GM19467 (cell line): Measurements from ENCODE around the gene DDIT4L.
"Not testable (repeated sequence)": the region's sequence is repeated elsewhere in the genome, so short reads cannot be mapped to it uniquely, and the experiment has no call there.

Experiments
- ATAC-seq: cut with Tn5 transposase; IDR thresholded peaks from one replicate; pipeline ENCODE4 v1.9.1; 2021; ENCODE audit warnings: mild to moderate bottlenecking, moderate library complexity; ENCODE audit not compliant: unreplicated experiment

Gene DDIT4L

DNA sequence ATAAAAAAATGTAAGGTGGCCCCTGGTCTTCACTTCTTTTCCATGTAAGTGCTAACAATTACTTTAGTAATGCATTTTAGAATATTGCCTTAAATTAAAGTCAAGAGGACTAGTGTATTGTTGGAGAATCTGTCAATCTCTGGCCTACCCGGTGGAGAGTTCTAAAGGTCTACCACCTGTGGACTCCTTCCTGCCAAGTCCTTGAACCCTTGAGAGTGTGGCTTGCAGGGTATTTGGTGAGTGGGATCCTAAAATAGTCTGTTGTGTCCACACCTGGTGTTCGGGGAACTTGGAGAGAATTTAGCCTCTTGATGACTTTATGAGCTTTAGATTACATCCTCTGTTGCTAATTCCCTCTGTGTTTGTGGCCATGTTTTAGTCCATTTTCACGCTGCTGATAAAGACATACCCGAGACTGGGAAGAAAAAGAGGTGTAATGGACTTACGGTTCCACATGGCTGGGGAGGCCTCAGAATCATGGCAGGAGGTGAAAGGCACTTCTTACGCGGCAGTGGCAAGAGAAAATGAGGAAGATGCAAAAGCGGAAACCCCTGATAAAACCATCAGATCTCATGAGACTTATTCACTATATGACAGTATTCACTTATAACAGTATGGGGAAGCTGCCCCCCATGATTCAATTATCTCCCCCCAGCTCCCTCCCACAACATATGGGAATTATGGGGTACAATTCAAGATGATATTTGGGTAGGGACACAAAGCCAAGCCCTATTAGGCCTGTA lies 23.8 kb downstream of the DDIT4L start:
- no peak for ATAC-seq

DNA sequence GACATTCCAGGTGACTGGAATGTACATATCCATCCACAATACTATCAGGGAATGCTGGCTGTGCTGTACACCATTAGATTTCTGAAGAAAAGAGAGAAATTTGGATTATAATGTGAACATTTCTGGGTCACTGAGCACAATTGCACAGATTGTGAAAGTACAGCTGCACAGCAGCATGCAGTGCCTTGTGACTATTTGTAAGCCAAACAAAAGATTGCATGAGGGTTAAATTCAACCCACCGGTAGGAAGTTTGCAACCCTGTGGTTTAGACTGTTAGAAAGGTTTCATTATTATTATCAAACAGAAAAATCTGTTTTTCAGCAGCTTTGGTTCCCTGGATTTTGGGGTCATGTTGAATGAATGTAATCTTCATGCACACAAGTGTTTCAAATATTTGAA lies 24.5 kb downstream of the DDIT4L start:
- no peak for ATAC-seq

DNA sequence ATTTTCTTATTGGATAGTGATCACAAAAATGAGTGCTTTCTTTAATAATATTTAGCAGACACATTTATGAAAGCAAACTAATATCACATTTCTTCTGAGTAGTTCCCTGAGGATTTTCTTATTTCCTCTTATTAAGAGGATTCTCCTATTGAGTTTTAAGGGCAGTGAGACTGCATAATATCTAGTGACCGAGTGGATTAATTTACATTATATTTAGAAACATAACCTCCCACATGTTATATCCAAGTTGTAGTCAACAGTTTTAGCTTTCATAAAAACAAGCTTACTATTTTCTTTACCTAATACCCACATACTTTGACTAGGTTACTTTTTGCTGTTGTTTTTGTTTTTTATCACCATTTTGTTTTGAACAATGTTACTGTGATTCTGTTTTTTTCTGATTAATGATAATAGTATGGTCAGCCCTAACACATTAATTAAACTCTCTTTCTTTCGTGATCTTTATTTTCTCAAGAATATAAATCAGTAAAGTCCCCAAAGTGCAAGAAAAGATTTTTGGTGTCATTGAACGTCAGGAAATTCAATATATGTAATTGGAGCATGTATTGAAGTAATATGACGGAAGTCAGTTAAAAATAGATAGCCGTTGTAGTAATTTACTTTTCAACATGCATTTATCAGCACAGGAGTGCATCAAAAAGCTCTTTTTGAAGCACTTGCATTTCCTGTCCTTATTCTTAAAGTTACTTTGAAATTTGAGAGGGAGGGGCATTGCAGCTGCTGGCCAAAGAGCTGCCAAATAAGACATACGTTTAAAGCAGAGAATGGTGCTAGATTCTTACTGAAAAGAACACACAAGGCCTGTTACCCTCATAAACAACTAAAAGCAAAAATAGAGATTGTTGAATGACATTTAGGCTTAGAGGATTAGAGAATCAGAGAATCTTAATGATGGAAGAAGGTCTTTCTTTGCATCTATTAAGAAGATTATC lies 25.2 kb downstream of the DDIT4L start:
- ATAC-seq, result no peak

DNA sequence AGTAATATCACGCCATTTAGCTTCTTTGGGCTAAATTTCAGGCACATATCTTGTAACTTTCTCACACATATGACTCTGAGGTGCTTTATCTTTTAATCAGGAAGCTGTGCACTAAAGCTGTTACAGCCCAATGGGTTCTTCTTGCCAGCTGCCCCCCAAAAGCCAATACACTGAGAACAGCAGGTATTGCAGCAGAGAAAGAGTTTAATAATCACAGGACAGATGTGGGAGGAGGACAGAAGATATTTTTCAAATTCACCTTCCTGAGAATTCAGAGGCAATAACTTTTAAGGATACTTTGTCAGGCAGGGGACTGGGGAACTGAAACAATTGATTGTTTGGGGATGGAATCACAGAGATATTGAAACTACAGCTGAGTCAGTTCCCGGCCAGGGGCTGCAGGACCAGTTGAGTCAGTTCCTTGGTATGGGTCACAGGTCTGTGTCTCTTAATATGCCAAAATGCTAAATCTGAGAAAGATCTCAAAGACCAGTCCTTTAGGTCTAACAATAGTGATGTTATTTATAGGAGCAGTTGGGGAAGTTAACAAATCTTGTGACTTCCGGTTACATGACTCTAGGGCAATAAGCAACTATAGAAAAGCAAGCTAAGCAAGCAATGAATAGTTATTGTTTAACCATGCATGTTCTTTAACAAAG lies 28.1 kb downstream of the DDIT4L start:
- ATAC-seq, result no peak

DNA sequence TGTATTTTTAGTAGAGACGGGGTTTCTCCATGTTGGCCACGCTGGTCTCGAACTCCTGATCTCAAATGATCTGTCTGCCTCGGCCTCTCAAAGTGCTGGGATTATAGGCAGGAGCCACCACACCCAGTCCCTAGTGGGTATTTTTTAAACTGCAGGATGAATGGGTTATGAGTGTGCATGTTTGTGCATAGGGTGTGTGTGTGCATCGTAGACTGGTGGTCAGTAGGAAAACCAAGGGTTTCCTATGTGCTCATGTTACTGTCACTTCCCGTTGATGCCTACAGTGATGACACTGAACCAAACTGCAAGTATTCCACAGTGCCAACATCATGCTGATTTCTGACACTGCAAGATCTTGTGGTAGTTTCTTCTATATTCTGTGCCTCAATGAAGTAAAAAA lies 41.1 kb downstream of the DDIT4L start:
- no peak for ATAC-seq

DNA sequence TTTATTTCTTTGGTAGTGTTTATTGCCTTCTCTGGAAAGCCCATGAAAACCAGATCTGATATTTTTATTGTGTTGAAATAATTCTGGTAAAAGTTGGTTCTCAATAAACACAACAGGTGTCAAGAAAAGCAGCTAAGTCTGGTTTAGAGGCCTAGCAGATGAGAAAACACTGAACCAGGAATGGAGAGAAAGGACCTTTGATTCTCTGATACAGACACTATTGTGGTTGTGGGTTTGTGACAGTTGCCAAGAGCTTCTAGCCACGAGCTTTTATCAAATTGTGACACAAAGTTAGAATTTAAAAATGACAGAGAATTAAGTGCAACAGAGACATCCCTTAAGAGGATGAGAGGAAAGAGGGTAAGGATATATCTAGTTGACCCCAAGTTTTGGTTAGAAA lies 42.6 kb downstream of the DDIT4L start:
- peak; percentile 22 for ATAC-seq

DNA sequence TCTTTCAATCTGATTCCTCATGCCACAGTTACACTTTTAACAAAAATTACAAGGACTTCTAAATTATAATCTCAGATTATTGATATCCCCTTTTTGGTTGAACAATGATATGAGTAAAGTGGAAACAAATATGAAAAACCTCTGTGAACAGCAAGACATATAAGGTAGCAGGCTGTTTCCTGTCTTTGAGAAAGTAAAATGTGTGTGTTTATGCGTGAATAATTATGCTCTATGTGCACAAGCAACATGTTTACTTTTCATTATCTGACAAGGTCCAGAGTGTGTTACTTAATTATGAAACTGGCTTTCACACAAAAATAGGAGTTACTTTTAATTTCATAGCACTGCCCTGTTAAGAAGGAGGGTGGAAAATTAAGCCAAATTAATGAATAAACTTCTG lies 43.1 kb downstream of the DDIT4L start:
- peak; percentile 52 for ATAC-seq

DNA sequence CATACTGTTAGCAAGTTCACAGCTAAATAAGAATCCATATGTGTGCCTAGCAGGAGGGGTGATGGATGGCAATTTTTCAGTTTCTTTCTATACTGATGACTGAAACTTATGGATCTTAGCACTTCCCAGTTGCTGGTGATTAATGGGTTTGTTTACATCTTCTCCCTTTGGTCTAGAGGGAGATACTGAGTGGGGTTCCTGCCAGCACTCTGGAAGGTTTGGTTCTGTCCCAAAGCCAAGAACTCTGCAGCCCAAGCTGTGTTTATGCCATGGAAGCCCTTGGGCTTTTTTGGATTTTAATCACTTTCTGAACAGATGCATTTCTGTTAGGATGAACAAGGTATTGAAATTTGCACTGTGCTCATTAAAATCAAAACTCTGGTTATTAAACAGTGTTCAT lies 43.5 kb downstream of the DDIT4L start:
- ATAC-seq, result no peak

DNA sequence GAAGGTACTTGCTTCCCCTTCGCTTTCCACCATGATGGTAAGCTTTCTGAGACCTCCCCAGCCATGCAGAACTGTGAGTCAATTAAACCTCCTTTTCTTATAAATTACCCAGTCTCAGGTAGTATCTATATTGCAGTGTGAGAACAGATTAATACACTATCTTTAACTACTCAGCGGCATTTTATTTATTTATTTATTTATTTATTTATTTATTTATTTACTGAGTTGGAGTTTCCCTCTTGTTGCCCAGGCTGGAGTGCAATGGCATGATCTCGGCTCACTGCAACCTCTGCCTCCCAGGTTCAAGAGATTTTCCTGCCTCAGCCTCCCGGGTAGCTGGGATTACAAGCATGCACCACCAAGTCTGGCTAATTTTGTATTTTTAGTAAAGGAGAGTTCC lies 52.9 kb downstream of the DDIT4L start:
- not testable (repeated sequence) for ATAC-seq
